MCF 10A (cell line): ENCODE results near the gene DDX25. TPM values are rescaled to one million over a fixed set of nuclear protein-coding genes. Genes with fewer than 3 reads are reported as not detected.

Experiments used
- BruUV-seq: library from RNA; stranded (reverse); fragments of 400-500 nt; replicated peaks from 2 replicates; lab custom pipeline; 2021; lab: Mats Ljungman, UMichigan
- CTCF ChIA-PET: fragments of 300-600 bp; sonication (Branson Sonifier 250); formaldehyde crosslinking; extraction: SDS; loops from one replicate; lab custom pipeline; 2021; ENCODE audit warnings: antibody characterized with exemption, inconsistent platforms; lab: Yijun Ruan, JAX
- POLR2A ChIA-PET: fragments of 300-600, 350-650 bp; sonication (Branson Sonifier 250); formaldehyde crosslinking; extraction: SDS; loops from one replicate; lab custom pipeline; 2020; ENCODE audit warnings: antibody characterized with exemption, inconsistent platforms; lab: Yijun Ruan, JAX
- DNase-seq: peaks from one replicate; pipeline ENCODE4 v3.0.0-alpha.2; 2018; ENCODE audit not compliant: unreplicated experiment
- H3K27ac Mint-ChIP-seq: one replicate; pipeline ENCODE4 v1.8.0; 2022; ENCODE audit warnings: mild to moderate bottlenecking, low read depth, mixed read lengths; ENCODE audit not compliant: unreplicated experiment
- H3K27me3 Mint-ChIP-seq: one replicate; pipeline ENCODE4 v1.8.0; 2022; ENCODE audit warnings: mixed read lengths; ENCODE audit not compliant: insufficient read depth, unreplicated experiment
- H3K36me3 Mint-ChIP-seq: one replicate; pipeline ENCODE4 v1.8.0; 2022; ENCODE audit warnings: mild to moderate bottlenecking, moderate library complexity, mixed read lengths; ENCODE audit not compliant: insufficient read depth, unreplicated experiment
- H3K4me1 Mint-ChIP-seq: one replicate; pipeline ENCODE4 v1.8.0; 2022; ENCODE audit warnings: mixed read lengths; ENCODE audit not compliant: insufficient read depth, unreplicated experiment
- H3K4me3 Mint-ChIP-seq: one replicate; pipeline ENCODE4 v1.8.0; 2022; ENCODE audit warnings: mild to moderate bottlenecking, moderate library complexity, mixed read lengths; ENCODE audit not compliant: unreplicated experiment
- H3K9me3 Mint-ChIP-seq: one replicate; pipeline ENCODE4 v1.8.0; 2022; ENCODE audit warnings: mixed read lengths; ENCODE audit not compliant: unreplicated experiment
- intact Hi-C: fragments of 100-400 bp; cut with micrococcal nuclease; formaldehyde crosslinking; loops from 2 replicates; pipeline ENCODE4 v1.14.1; 2022
- total RNA-seq: library from RNA; stranded (reverse); gene quantifications from 2 replicates; pipeline ENCODE4 v1.2.3, GENCODE V29; 2022
- TF ChIP-seq, protein P1 (sequence below): fragments of 200-600 bp; IDR thresholded peaks from one replicate; pipeline ENCODE4 v1.8.0; 2022; ENCODE audit warnings: antibody characterized with exemption, mild to moderate bottlenecking; ENCODE audit not compliant: unreplicated experiment

Gene DDX25
- total RNA-seq, 1 experiment from 2014 or later = not detected

DNA sequence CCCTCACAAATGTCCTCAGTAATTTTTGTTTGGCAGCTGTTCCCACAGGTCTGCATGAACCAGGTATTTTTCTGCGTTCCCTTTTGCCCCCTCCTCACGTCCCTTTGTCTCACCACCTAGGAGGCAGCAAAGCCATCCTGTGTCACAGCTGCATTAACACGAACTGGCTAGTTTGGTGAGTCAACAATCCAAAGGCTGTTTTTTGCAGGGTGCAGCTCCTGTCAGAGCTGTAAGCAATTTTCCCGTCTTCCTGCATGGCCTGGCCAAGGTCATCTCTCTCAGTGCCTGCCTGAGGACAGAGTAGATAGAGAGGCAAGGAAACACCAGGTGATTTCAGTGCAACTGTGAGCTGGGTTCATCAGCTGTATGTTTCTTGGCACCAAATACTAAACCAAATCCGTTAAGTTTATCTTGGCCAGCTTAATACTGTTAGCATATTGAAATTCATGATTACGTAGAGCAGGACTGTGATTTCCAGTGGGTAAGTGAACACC, 21.0 kb downstream of the DDX25 start:
- BruUV-seq = no TSS peak
- peaks cover 43% of the 10 kb centered on the region for H3K27me3 Mint-ChIP-seq
- H3K9me3 Mint-ChIP-seq = no peaks in the 10 kb centered on the region
- DNase-seq = no peak
- H3K27ac Mint-ChIP-seq = no peak overlapping the region
- H3K4me3 Mint-ChIP-seq = no peak overlapping the region
- peaks cover 8% of the 10 kb centered on the region for H3K4me1 Mint-ChIP-seq
- ChIA-PET POLR2A (interaction anchor here (0.6 to 1.5 kb wide), 3 partner anchors 12 to 436 kb away, joined by 3 to 4 read pairs (median 4); no protein-coding TSS in a partner anchor), CTCF (interaction anchor here (0.7 to 8.0 kb wide), 17 partner anchors 9 to 380 kb away, joined by 3 to 114 read pairs (median 4); partner anchors contain the start of genes CDON and HYLS1)
- intact Hi-C loops = no loop called here
- no peaks in the 10 kb centered on the region for H3K36me3 Mint-ChIP-seq
- TF ChIP-seq, protein P1, sequence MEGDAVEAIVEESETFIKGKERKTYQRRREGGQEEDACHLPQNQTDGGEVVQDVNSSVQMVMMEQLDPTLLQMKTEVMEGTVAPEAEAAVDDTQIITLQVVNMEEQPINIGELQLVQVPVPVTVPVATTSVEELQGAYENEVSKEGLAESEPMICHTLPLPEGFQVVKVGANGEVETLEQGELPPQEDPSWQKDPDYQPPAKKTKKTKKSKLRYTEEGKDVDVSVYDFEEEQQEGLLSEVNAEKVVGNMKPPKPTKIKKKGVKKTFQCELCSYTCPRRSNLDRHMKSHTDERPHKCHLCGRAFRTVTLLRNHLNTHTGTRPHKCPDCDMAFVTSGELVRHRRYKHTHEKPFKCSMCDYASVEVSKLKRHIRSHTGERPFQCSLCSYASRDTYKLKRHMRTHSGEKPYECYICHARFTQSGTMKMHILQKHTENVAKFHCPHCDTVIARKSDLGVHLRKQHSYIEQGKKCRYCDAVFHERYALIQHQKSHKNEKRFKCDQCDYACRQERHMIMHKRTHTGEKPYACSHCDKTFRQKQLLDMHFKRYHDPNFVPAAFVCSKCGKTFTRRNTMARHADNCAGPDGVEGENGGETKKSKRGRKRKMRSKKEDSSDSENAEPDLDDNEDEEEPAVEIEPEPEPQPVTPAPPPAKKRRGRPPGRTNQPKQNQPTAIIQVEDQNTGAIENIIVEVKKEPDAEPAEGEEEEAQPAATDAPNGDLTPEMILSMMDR = no peak

DNA sequence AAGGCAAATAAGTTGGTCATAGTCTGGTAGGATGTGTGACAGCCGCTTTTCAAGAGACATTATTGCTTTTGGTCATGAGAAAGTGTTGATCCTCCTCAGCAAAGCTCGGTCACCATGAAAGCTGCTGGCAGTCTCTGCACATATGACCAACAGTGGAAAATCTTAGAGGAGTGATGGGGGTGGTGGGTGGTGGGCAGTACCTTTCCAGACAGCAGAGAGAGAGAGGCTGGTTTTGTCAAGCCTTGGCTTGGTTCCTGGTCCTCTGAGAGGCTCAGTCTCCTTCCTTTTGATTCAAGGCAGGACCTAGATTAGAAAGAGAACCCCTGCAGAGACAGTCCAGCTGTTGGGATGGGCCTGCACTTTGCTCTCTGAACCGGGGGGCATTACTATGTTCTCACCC, 21.5 kb downstream of the DDX25 start:
- intact Hi-C loops = no loop called here
- TF ChIP-seq, protein P1 = no peak
- H3K27me3 Mint-ChIP-seq = peaks cover 38% of the 10 kb centered on the region

DNA sequence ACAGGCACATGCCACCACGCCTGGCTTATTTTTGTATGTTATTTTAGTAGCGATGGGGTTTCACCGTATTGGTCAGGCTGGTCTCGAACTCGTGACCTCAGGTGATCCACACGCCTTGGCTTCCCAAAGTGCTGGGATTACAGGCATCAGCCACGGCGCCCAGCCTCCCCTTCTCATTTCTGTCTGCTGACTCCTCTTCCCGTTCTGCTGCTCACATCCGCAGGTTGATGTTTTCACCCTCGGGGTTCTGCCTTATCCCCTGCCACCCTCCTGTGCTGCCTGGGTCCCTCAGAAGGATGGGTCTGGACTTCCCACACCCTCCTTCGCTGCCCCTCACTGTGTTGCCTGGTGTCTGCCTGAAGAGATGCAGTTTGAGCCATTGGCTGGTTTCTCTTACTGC, 22.4 kb downstream of the DDX25 start:
- CTCF ChIA-PET = interaction anchor here (4.0 to 8.0 kb wide), 2 partner anchors 15 to 266 kb away, joined by 30 to 114 read pairs; no protein-coding TSS in a partner anchor
- no peaks in the 10 kb centered on the region for H3K36me3 Mint-ChIP-seq
- BruUV-seq = no TSS peak
- H3K4me1 Mint-ChIP-seq = peaks cover 8% of the 10 kb centered on the region
- POLR2A ChIA-PET = no interaction called here
- TF ChIP-seq, protein P1 = no peak
- H3K27ac Mint-ChIP-seq = no peak overlapping the region
- no peak for DNase-seq
- intact Hi-C loops = no loop called here
- no peaks in the 10 kb centered on the region for H3K9me3 Mint-ChIP-seq
- H3K4me3 Mint-ChIP-seq = no peak overlapping the region
- peaks cover 35% of the 10 kb centered on the region for H3K27me3 Mint-ChIP-seq

More for the DNA sequence above, 21.5 kb downstream of the DDX25 start:
- Mint-ChIP-seq H3K36me3 (no peaks in the 10 kb centered on the region), H3K9me3 (no peaks in the 10 kb centered on the region), H3K27ac (no peak overlapping the region), H3K4me3 (no peak overlapping the region), H3K4me1 (peaks cover 8% of the 10 kb centered on the region)
- DNase-seq = no peak
- no TSS peak for BruUV-seq
- POLR2A ChIA-PET = interaction anchor here (0.8 to 1.5 kb wide), 2 partner anchors 12 to 136 kb away, joined by 4 read pairs; no protein-coding TSS in a partner anchor
- CTCF ChIA-PET = interaction anchor here (0.7 to 8.0 kb wide), 15 partner anchors 12 to 381 kb away, joined by 3 to 114 read pairs (median 5); partner anchors contain the start of genes CDON and HYLS1

- H3K4me3 Mint-ChIP-seq = no peak overlapping the region
Measured at GRCh38 chr11:125929445-125930075, 25.3 kb downstream of the DDX25 start.

More at GRCh38 chr11:125929445-125930075, 25.3 kb downstream of the DDX25 start:
- TF ChIP-seq, protein P1 = no peak
- Mint-ChIP-seq H3K4me1 (peaks cover 8% of the 10 kb centered on the region), H3K36me3 (no peaks in the 10 kb centered on the region), H3K27me3 (peaks cover 35% of the 10 kb centered on the region), H3K9me3 (no peaks in the 10 kb centered on the region), H3K27ac (no peak overlapping the region)
- POLR2A ChIA-PET = no interaction called here
- no TSS peak for BruUV-seq
- intact Hi-C loops = no loop called here
- CTCF ChIA-PET = interaction anchor here (0.8 to 4.0 kb wide), 4 partner anchors 12 to 264 kb away, joined by 3 to 30 read pairs (median 6); no protein-coding TSS in a partner anchor
- no peak for DNase-seq
